Mesenchymal stem cell (in vitro differentiated cells and primary cell): ENCODE data around the gene C3orf20.

Experiments
- DNase-seq: peaks from one replicate; pipeline ENCODE4 v3.0.0-alpha.2; 2013
- H2AFZ ChIP-seq: one replicate; pipeline ENCODE4 v1.6.1; 2013; ENCODE audit warnings: low read depth, mild to moderate bottlenecking, control low read depth, inconsistent platforms, low read length, moderate library complexity
- H2AK5ac ChIP-seq: 2 replicates; pipeline ENCODE4 v1.6.1; 2013; ENCODE audit warnings: low read length, moderate library complexity, mild to moderate bottlenecking, inconsistent platforms; ENCODE audit not compliant: severe bottlenecking
- H2BK120ac ChIP-seq: one replicate; pipeline ENCODE4 v1.6.1; 2013; ENCODE audit warnings: low read depth, mild to moderate bottlenecking, inconsistent platforms, low read length, moderate library complexity
- H2BK12ac ChIP-seq, 2 experiments: one replicate each; pipeline ENCODE4 v1.6.1; 2013; ENCODE audit warnings: inconsistent platforms in 2 of 2, low read length in 2 of 2, mild to moderate bottlenecking in 2 of 2, moderate library complexity in 2 of 2, control low read depth in 1 of 2
- H2BK15ac ChIP-seq: one replicate; pipeline ENCODE4 v1.6.1; 2013; ENCODE audit warnings: mild to moderate bottlenecking, low read depth, inconsistent platforms; ENCODE audit not compliant: poor library complexity, severe bottlenecking
- H2BK5ac ChIP-seq: 2 replicates; pipeline ENCODE4 v1.6.1; 2013; ENCODE audit warnings: low read depth, mild to moderate bottlenecking, low read length, control low read depth, inconsistent platforms; ENCODE audit not compliant: poor library complexity, severe bottlenecking
- H3K14ac ChIP-seq, 2 experiments: one replicate each; pipeline ENCODE4 v1.6.1; 2013; ENCODE audit warnings: inconsistent platforms in 2 of 2, low read length in 2 of 2, control low read depth in 1 of 2, mild to moderate bottlenecking in 1 of 2, moderate library complexity in 1 of 2
- H3K18ac ChIP-seq, 2 experiments: one replicate each; pipeline ENCODE4 v1.6.1; 2013; ENCODE audit warnings: inconsistent platforms in 2 of 2, low read length in 2 of 2, control low read depth in 1 of 2, low read depth in 1 of 2, mild to moderate bottlenecking in 1 of 2
- H3K23ac ChIP-seq, 2 experiments: one replicate each; pipeline ENCODE4 v1.6.1; 2013; ENCODE audit warnings: inconsistent platforms in 2 of 2, low read length in 2 of 2, mild to moderate bottlenecking in 2 of 2, moderate library complexity in 2 of 2, control low read depth in 1 of 2
- H3K27ac ChIP-seq: 2 replicates; pipeline ENCODE4 v1.5.1; 2013; ENCODE audit warnings: mild to moderate bottlenecking, moderate library complexity, low read length, control low read depth, inconsistent platforms; ENCODE audit not compliant: poor library complexity, severe bottlenecking
- H3K27me3 ChIP-seq, 2 experiments: 2 replicates each; pipeline versions ENCODE4 v1.6.1 to v1.7.0; 2013; ENCODE audit warnings: low read length in 2 of 2, mild to moderate bottlenecking in 2 of 2, moderate library complexity in 2 of 2, control low read depth in 1 of 2, inconsistent platforms in 1 of 2; ENCODE audit not compliant: control insufficient read depth in 1 of 2, insufficient read depth in 1 of 2
- H3K36me3 ChIP-seq, 2 experiments: 2 replicates each; pipeline versions ENCODE4 v1.6.1 to v1.7.0; 2013; ENCODE audit warnings: low read length in 2 of 2, control low read depth in 1 of 2, inconsistent platforms in 1 of 2, low read depth in 1 of 2, mild to moderate bottlenecking in 1 of 2; ENCODE audit not compliant: insufficient read depth in 2 of 2, control insufficient read depth in 1 of 2
- H3K4ac ChIP-seq, 2 experiments: one replicate each; pipeline ENCODE4 v1.6.1; 2013; ENCODE audit warnings: inconsistent platforms in 2 of 2, low read length in 2 of 2, mild to moderate bottlenecking in 2 of 2, moderate library complexity in 2 of 2, control low read depth in 1 of 2, low read depth in 1 of 2
- H3K4me1 ChIP-seq: 2 replicates; pipeline ENCODE4 v1.6.1; 2013; ENCODE audit warnings: low read depth, low read length, control low read depth; ENCODE audit not compliant: control insufficient read depth, insufficient read depth
- H3K4me2 ChIP-seq: 2 replicates; pipeline ENCODE4 v1.6.1; 2013; ENCODE audit warnings: low read length, mild to moderate bottlenecking, inconsistent platforms; ENCODE audit not compliant: poor library complexity, severe bottlenecking
- H3K4me3 ChIP-seq, 2 experiments: 2 replicates each; pipeline versions ENCODE4 v1.5.1 to v1.7.0; 2013; ENCODE audit warnings: low read length in 2 of 2, mild to moderate bottlenecking in 2 of 2, control low read depth in 1 of 2, low read depth in 1 of 2; ENCODE audit not compliant: insufficient read depth in 1 of 2
- H3K79me1 ChIP-seq: replicated peaks from 2 replicates; pipeline ENCODE4 v1.6.1; 2013; ENCODE audit warnings: mild to moderate bottlenecking, control low read depth, low read length, inconsistent platforms; ENCODE audit not compliant: poor library complexity, severe bottlenecking
- H3K9ac ChIP-seq: 2 replicates; pipeline ENCODE4 v1.7.0; 2013; ENCODE audit warnings: mild to moderate bottlenecking, low read length, moderate library complexity
- H3K9me3 ChIP-seq: 2 replicates; pipeline ENCODE4 v1.7.0; 2013; ENCODE audit warnings: mild to moderate bottlenecking, low read length; ENCODE audit not compliant: control insufficient read depth
- H4K8ac ChIP-seq: one replicate; pipeline ENCODE4 v1.6.1; 2013; ENCODE audit warnings: inconsistent platforms, mild to moderate bottlenecking, low read length, moderate library complexity
- H4K91ac ChIP-seq: one replicate; pipeline ENCODE4 v1.6.1; 2013; ENCODE audit warnings: mild to moderate bottlenecking, low read length, inconsistent platforms
- WGBS: methylation state at CpG from one replicate; pipeline ENCODE4 v1.1.7; 2013; ENCODE audit warnings: mixed read lengths; 5-methylcytosine and 5-hydroxymethylcytosine counted together

The C3orf20 gene

GRCh38 chr3:14784087-14784681, 109.2 kb downstream of the C3orf20 start:
- no peak overlapping the region for H2BK5ac ChIP-seq
- H2BK12ac ChIP-seq = no peak overlapping the region
- H4K91ac ChIP-seq = no peak overlapping the region
- no peak overlapping the region for H3K27ac ChIP-seq
- no peak overlapping the region for H2BK120ac ChIP-seq
- no peaks in the 10 kb centered on the region for H3K4me1 ChIP-seq
- H3K4ac ChIP-seq = no peak overlapping the region
- H2AFZ ChIP-seq = no peak overlapping the region
- H3K36me3 ChIP-seq = no peaks in the 10 kb centered on the region
- H3K4me2 ChIP-seq = no peak overlapping the region
- H3K23ac ChIP-seq = no peak overlapping the region
- no peak overlapping the region for H3K9ac ChIP-seq
- 65% methylated on average over 8 of the region's 8 CpGs for WGBS
- H4K8ac ChIP-seq = no peak overlapping the region
- no peak overlapping the region for H2AK5ac ChIP-seq
- H3K4me3 ChIP-seq = no peak overlapping the region
- no peak overlapping the region for H2BK15ac ChIP-seq
- peaks cover 16 to 36% of the 10 kb centered on the region in 2 experiments for H3K27me3 ChIP-seq
- no peak for DNase-seq
- peaks cover 5% of the 10 kb centered on the region for H3K9me3 ChIP-seq
- no peak overlapping the region for H3K14ac ChIP-seq
- H3K18ac ChIP-seq = no peak overlapping the region
- no peaks in the 10 kb centered on the region for H3K79me1 ChIP-seq

- DNase-seq = no peak
- WGBS = 83% methylated on average over 20 of the region's 20 CpGs
- H3K27ac ChIP-seq = no peak overlapping the region
- H3K18ac ChIP-seq = no peak overlapping the region
- no peak overlapping the region for H3K4me3 ChIP-seq
- no peak overlapping the region for H3K4ac ChIP-seq
- no peak overlapping the region for H3K23ac ChIP-seq
- no peak overlapping the region for H2BK120ac ChIP-seq
- no peak overlapping the region for H2BK5ac ChIP-seq
- no peak overlapping the region for H3K4me2 ChIP-seq
- H3K9ac ChIP-seq = no peak overlapping the region
- no peaks in the 10 kb centered on the region for H3K4me1 ChIP-seq
- H3K9me3 ChIP-seq = no peaks in the 10 kb centered on the region
- no peak overlapping the region for H2BK12ac ChIP-seq
- H3K79me1 ChIP-seq = no peaks in the 10 kb centered on the region
- no peak overlapping the region for H4K8ac ChIP-seq
- no peak overlapping the region for H3K14ac ChIP-seq
- H2BK15ac ChIP-seq = no peak overlapping the region
- no peak overlapping the region for H2AFZ ChIP-seq
- no peak overlapping the region for H2AK5ac ChIP-seq
- H3K36me3 ChIP-seq = no peaks in the 10 kb centered on the region
- peaks cover 17 to 47% of the 10 kb centered on the region in 2 experiments for H3K27me3 ChIP-seq
- H4K91ac ChIP-seq = no peak overlapping the region
Measured at GRCh38 chr3:14785207-14786155, 110.5 kb downstream of the C3orf20 start.

- Histone ChIP-seq H3K9ac (no peak overlapping the region), H3K27me3 (peaks cover 17 to 56% of the 10 kb centered on the region in 2 experiments), H3K36me3 (no peaks in the 10 kb centered on the region), H3K14ac (no peak overlapping the region), H2BK5ac (no peak overlapping the region), H2AFZ (no peak overlapping the region), H2BK120ac (no peak overlapping the region), H3K4me3 (no peak overlapping the region), H2BK12ac (no peak overlapping the region), H3K4ac (no peak overlapping the region), H3K27ac (no peak overlapping the region), H3K9me3 (no peaks in the 10 kb centered on the region), H3K23ac (no peak overlapping the region), H4K91ac (no peak overlapping the region), H2BK15ac (no peak overlapping the region), H2AK5ac (no peak overlapping the region), H4K8ac (no peak overlapping the region), H3K18ac (no peak overlapping the region), H3K4me1 (no peaks in the 10 kb centered on the region), H3K79me1 (no peaks in the 10 kb centered on the region), H3K4me2 (no peak overlapping the region)
- DNase-seq = no peak
- 100% methylated on average over 3 of the region's 3 CpGs for WGBS
Measured at GRCh38 chr3:14786369-14786768, 111.4 kb downstream of the C3orf20 start.

GRCh38 chr3:14787630-14788029, 112.7 kb downstream of the C3orf20 start:
- H3K9me3 ChIP-seq = no peaks in the 10 kb centered on the region
- no peak overlapping the region for H3K18ac ChIP-seq
- no peak overlapping the region for H3K4me2 ChIP-seq
- no peaks in the 10 kb centered on the region for H3K79me1 ChIP-seq
- no peaks in the 10 kb centered on the region for H3K36me3 ChIP-seq
- H2BK120ac ChIP-seq = no peak overlapping the region
- no peak overlapping the region for H3K4ac ChIP-seq
- H3K9ac ChIP-seq = no peak overlapping the region
- H3K27ac ChIP-seq = no peak overlapping the region
- H2AFZ ChIP-seq = no peak overlapping the region
- H3K4me3 ChIP-seq = no peak overlapping the region
- H2BK5ac ChIP-seq = no peak overlapping the region
- H2BK12ac ChIP-seq = no peak overlapping the region
- H4K91ac ChIP-seq = no peak overlapping the region
- H3K27me3 ChIP-seq = peaks cover 17 to 63% of the 10 kb centered on the region in 2 experiments
- H3K14ac ChIP-seq = no peak overlapping the region
- 55% methylated on average over 6 of the region's 7 CpGs for WGBS
- DNase-seq = no peak
- H2BK15ac ChIP-seq = no peak overlapping the region
- H4K8ac ChIP-seq = no peak overlapping the region
- no peak overlapping the region for H3K23ac ChIP-seq
- H3K4me1 ChIP-seq = no peaks in the 10 kb centered on the region
- no peak overlapping the region for H2AK5ac ChIP-seq
